K562 (cell line): ENCODE results near the gene ABHD16A. TPM values are rescaled to one million over a fixed set of nuclear protein-coding genes. Genes with fewer than 3 reads are reported as not detected.

Experiments used
- CBFA2T3 ChIP-seq: fragments of 450-650 bp; IDR thresholded peaks from 2 replicates; pipeline ENCODE4 v1.6.1; 2017
- CBX2 ChIP-seq: fragments of 200-600 bp; sonication (generic); IDR thresholded peaks from one replicate; pipeline ENCODE4 v1.6.1; 2012; ENCODE audit warnings: mild to moderate bottlenecking, low read length, inconsistent platforms; ENCODE audit not compliant: insufficient read depth, poor library complexity, severe bottlenecking
- DNMT1 ChIP-seq: fragments of 450-650 bp; IDR thresholded peaks from 2 replicates; pipeline ENCODE4 v1.6.1; 2016; ENCODE audit warnings: antibody characterized with exemption, mild to moderate bottlenecking
- FOS ChIP-seq: IDR thresholded peaks from 3 replicates; pipeline ENCODE4 v1.6.1; 2011; ENCODE audit not compliant: insufficient read length; ENCODE audit errors: extremely low read depth
- NFE2L1 ChIP-seq: fragments of 450-650 bp; IDR thresholded peaks from 2 replicates; pipeline ENCODE4 v1.6.1; 2016; ENCODE audit warnings: missing genetic modification characterization, low read depth, mild to moderate bottlenecking, missing compliant biosample characterization, moderate library complexity, borderline replicate concordance
- SETDB1 ChIP-seq: IDR thresholded peaks from one replicate; pipeline ENCODE4 v1.6.1; 2012; ENCODE audit warnings: low read length, control low read depth, inconsistent platforms
- TCF7 ChIP-seq: sonication (generic); IDR thresholded peaks from 2 replicates; pipeline ENCODE4 v1.6.1; 2016; ENCODE audit warnings: antibody characterized with exemption, borderline replicate concordance
- TEAD1 ChIP-seq, 2 experiments: fragments of 450-650 bp in 1 of 2; sonication (generic) in 1 of 2; formaldehyde crosslinking; IDR thresholded peaks; 2 replicates each; pipeline versions ENCODE4 v1.4.0 to v1.8.0; 2020 to 2022; ENCODE audit warnings: mild to moderate bottlenecking in 2 of 2, missing genetic modification reagents in 1 of 2
- TRIM24 ChIP-seq, 2 experiments: fragments of 450-650 bp; IDR thresholded peaks; 2 replicates each; pipeline ENCODE4 v1.6.1; 2016
- U2AF2 ChIP-seq: fragments of 200-400 bp; formaldehyde crosslinking; optimal IDR thresholded peaks from 2 replicates; pipeline ENCODE3; 2017; ENCODE audit warnings: low read depth, mild to moderate bottlenecking, low read length
- ZBTB1 ChIP-seq: sonication (generic); formaldehyde crosslinking; IDR thresholded peaks from 2 replicates; pipeline ENCODE4 v1.8.1; 2023; ENCODE audit warnings: missing genetic modification reagents, low read depth, mild to moderate bottlenecking, borderline replicate concordance
- ZNF445 ChIP-seq: fragments of 250-450 bp; sonication (Bioruptor Pico); IDR thresholded peaks from 2 replicates; pipeline ENCODE4 v1.4.0; 2020; ENCODE audit warnings: low read depth, mild to moderate bottlenecking, moderate library complexity
- ZNF780A ChIP-seq: fragments of 250-450 bp; sonication (Bioruptor Pico); IDR thresholded peaks from 2 replicates; pipeline ENCODE4 v1.5.0; 2021; ENCODE audit warnings: mild to moderate bottlenecking
- polyA plus RNA-seq, 8 experiments: library from polyadenylated mRNA; depleted of rRNA in 4 of 8; stranded (reverse) in 5 of 8; unstranded in 3 of 8; fragments of >200 nt; fragmentation: Nextera tagmentation in 2 of 8; fragmentation: Illumina TruSeq in 1 of 8; extraction: Ambion mirVana in 2 of 8; extraction: Trizol in 1 of 8; gene quantifications; 2 replicates each; pipeline versions ENCODE4 v1.2.1 to v1.2.3, GENCODE V29; 2011 to 2014; ENCODE audit warnings: inconsistent platforms in 1 of 8, missing spikeins in 1 of 8
- total RNA-seq, 7 experiments: library from RNA; depleted of rRNA in 6 of 7; stranded (reverse); fragments of >200 nt in 6 of 7; fragmentation: Illumina TruSeq in 2 of 7; extraction: Trizol in 2 of 7; gene quantifications; 2 replicates each; pipeline versions ENCODE4 v1.2.1 to v1.2.3, GENCODE V29; 2011 to 2021; ENCODE audit warnings: low replicate concordance in 1 of 7
- TF ChIP-seq, protein P1 (sequence below): fragments of 450-650 bp; IDR thresholded peaks from 2 replicates; pipeline ENCODE4 v1.6.1; 2016; ENCODE audit warnings: mild to moderate bottlenecking, moderate library complexity
- TF ChIP-seq, protein P2 (sequence below): fragments of 450-650 bp; formaldehyde crosslinking; conservative IDR thresholded peaks from 2 replicates; pipeline ENCODE4 v1.4.0; 2022; ENCODE audit warnings: mild to moderate bottlenecking, missing genetic modification characterization

The ABHD16A gene
- total and polyA plus RNA-seq, 9 of the 15 experiments (the other 6 are each of a cell fraction or from before 2014, with no cell fraction given), result 25.8 to 120 (median 81.6) TPM

DNA sequence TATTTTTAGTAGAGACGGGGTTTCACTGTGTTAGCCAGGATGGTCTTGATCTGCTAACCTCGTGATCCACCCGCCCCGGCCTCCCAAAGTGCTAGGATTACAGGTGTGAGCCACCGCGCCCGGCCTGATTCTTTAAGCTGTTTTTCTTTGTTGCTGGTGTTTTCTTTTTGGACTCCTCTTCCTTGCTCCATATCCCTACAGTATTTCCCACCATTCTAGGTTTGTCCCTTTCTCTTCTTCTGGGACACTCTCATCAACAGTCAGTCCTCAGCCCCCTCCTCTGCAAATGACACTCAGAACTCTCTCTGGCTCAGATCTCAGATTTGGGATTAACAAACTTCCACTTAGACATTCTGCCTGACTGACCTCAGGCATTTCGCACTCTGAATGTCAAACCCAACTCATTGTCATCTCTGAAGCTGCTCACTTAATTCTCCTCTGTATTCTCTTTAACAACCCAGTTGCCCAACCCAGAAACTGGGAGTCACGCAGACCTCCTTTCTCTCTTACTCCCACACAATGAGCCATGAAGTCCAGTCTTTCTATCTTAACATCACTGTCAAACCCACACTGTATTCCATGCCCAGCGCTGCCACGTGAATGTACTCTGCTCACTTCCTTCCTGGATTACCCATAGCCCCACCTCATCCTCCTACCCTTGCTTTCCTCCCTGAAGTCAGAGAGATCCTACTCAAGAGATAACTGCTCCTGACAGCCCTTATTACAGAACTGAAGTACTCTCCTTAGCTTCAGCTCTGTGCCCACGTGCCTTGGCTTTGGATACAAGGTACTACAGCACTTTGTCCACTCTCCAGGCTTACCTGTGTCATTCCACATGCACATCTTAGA, 22.6 kb upstream of the ABHD16A start (continued):
- TF ChIP-seq, protein P1, sequence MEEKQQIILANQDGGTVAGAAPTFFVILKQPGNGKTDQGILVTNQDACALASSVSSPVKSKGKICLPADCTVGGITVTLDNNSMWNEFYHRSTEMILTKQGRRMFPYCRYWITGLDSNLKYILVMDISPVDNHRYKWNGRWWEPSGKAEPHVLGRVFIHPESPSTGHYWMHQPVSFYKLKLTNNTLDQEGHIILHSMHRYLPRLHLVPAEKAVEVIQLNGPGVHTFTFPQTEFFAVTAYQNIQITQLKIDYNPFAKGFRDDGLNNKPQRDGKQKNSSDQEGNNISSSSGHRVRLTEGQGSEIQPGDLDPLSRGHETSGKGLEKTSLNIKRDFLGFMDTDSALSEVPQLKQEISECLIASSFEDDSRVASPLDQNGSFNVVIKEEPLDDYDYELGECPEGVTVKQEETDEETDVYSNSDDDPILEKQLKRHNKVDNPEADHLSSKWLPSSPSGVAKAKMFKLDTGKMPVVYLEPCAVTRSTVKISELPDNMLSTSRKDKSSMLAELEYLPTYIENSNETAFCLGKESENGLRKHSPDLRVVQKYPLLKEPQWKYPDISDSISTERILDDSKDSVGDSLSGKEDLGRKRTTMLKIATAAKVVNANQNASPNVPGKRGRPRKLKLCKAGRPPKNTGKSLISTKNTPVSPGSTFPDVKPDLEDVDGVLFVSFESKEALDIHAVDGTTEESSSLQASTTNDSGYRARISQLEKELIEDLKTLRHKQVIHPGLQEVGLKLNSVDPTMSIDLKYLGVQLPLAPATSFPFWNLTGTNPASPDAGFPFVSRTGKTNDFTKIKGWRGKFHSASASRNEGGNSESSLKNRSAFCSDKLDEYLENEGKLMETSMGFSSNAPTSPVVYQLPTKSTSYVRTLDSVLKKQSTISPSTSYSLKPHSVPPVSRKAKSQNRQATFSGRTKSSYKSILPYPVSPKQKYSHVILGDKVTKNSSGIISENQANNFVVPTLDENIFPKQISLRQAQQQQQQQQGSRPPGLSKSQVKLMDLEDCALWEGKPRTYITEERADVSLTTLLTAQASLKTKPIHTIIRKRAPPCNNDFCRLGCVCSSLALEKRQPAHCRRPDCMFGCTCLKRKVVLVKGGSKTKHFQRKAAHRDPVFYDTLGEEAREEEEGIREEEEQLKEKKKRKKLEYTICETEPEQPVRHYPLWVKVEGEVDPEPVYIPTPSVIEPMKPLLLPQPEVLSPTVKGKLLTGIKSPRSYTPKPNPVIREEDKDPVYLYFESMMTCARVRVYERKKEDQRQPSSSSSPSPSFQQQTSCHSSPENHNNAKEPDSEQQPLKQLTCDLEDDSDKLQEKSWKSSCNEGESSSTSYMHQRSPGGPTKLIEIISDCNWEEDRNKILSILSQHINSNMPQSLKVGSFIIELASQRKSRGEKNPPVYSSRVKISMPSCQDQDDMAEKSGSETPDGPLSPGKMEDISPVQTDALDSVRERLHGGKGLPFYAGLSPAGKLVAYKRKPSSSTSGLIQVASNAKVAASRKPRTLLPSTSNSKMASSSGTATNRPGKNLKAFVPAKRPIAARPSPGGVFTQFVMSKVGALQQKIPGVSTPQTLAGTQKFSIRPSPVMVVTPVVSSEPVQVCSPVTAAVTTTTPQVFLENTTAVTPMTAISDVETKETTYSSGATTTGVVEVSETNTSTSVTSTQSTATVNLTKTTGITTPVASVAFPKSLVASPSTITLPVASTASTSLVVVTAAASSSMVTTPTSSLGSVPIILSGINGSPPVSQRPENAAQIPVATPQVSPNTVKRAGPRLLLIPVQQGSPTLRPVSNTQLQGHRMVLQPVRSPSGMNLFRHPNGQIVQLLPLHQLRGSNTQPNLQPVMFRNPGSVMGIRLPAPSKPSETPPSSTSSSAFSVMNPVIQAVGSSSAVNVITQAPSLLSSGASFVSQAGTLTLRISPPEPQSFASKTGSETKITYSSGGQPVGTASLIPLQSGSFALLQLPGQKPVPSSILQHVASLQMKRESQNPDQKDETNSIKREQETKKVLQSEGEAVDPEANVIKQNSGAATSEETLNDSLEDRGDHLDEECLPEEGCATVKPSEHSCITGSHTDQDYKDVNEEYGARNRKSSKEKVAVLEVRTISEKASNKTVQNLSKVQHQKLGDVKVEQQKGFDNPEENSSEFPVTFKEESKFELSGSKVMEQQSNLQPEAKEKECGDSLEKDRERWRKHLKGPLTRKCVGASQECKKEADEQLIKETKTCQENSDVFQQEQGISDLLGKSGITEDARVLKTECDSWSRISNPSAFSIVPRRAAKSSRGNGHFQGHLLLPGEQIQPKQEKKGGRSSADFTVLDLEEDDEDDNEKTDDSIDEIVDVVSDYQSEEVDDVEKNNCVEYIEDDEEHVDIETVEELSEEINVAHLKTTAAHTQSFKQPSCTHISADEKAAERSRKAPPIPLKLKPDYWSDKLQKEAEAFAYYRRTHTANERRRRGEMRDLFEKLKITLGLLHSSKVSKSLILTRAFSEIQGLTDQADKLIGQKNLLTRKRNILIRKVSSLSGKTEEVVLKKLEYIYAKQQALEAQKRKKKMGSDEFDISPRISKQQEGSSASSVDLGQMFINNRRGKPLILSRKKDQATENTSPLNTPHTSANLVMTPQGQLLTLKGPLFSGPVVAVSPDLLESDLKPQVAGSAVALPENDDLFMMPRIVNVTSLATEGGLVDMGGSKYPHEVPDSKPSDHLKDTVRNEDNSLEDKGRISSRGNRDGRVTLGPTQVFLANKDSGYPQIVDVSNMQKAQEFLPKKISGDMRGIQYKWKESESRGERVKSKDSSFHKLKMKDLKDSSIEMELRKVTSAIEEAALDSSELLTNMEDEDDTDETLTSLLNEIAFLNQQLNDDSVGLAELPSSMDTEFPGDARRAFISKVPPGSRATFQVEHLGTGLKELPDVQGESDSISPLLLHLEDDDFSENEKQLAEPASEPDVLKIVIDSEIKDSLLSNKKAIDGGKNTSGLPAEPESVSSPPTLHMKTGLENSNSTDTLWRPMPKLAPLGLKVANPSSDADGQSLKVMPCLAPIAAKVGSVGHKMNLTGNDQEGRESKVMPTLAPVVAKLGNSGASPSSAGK, result no peak
- no peak for TF ChIP-seq NFE2L1 (tag)
- TF ChIP-seq ZBTB1 (CRISPR knock-in tag), result no peak
- no peak for TF ChIP-seq CBX2
- no peak for TF ChIP-seq SETDB1
- TF ChIP-seq TEAD1 (CRISPR knock-in tag; IDR thresholded peaks at IDR 0.05), result peak in 1 of 2 experiments; percentile 84; a peak in 2 of 4 replicates
- 0 out of 2 replicates have a peak, but pooled peaks have one; percentile 40 for TF ChIP-seq ZNF445 (CRISPR knock-in tag)
- no peak for TF ChIP-seq ZNF780A (CRISPR knock-in tag)
- TF ChIP-seq U2AF2, result no peak
- no peak for TF ChIP-seq DNMT1
- TF ChIP-seq, protein P2, sequence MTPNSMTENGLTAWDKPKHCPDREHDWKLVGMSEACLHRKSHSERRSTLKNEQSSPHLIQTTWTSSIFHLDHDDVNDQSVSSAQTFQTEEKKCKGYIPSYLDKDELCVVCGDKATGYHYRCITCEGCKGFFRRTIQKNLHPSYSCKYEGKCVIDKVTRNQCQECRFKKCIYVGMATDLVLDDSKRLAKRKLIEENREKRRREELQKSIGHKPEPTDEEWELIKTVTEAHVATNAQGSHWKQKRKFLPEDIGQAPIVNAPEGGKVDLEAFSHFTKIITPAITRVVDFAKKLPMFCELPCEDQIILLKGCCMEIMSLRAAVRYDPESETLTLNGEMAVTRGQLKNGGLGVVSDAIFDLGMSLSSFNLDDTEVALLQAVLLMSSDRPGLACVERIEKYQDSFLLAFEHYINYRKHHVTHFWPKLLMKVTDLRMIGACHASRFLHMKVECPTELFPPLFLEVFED, result peak; percentile 96
- TF ChIP-seq CBFA2T3, result no peak
- TF ChIP-seq TCF7, result no peak
- TF ChIP-seq TRIM24 (IDR thresholded peaks at IDR 0.05), result 0 out of 4 replicates have a peak, but pooled peaks of 1 of the 2 experiments have one; percentile 41
- no peak for TF ChIP-seq FOS
